ENCODE results near the gene DOP1A. TPM values are rescaled to one million over a fixed set of nuclear protein-coding genes. Genes with fewer than 3 reads are reported as not detected.
A peak's percentile ranks its signal among the peaks of the same experiment; 100 is the strongest.

Gene DOP1A
- total RNA-seq, 1 donor from 2014 or later, result 33.5 TPM

DNA sequence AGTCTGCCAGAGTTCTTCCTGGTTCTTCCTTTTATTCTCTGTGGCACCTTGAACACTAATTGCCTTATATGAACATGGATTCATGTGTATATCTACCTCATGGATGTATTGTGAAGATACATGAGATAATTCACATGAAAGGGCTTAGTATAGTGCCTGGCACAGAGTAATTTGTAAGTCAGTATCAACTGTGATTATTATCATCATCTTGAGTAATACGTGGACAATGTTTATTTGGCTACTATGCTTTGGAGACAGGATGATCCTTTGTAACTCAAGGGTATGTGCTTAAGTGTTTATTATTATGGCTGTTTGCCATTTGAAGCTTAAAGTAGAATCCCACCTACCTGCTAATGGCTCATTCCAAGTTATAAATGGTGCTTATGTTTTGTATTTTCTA lies 16.0 kb downstream of the DOP1A start:
- DNase-seq, result no peak

DNA sequence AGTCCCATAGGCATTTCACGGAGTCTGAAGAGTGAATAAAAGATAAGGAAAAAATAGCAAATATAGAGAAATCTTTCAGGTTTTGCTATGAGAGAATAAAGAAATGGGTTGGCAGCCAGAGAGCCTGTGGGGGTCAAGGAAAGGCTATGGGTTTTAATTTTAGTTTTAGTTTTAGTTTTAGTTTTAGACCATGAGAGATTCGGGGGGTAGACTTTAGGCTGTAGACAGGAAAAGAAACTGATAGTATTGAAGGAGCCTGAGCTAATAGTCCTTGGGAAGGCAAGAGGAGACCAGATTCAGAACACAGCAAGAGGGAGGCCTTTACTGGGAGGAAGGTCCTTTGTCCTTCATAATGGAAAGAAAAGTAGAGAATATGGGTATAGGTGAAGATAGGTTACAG lies 19.3 kb downstream of the DOP1A start:
- DNase-seq, result no peak

DNA sequence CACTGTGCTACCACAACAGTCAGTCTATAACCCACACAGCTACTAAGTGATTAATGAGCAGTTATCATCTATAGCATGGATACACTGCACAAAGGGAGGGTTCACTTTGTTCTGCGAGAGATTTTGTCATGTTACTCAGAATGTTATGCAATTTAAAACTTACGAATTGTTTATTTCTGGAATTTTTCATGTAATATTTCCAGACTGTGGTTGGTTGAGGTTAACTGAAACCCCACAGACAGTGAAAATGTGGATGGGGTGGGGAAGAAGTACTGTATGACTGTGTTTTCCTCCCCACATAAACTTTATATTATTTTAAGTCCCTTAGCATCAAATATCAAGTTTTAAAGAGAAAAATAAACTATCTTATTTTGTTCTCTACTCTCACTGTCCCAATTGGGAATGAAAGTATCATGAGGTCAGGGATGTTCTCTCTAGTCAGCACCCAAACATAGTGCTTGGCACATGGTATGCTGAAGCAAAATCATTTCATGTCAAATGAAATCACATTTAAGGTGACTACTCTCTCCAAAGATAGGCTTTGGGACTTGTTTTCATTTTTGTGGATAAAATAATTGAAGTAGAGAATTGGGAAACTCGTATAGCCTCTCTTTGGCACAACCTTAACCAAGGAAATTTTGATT lies 25.4 kb downstream of the DOP1A start:
- DNase-seq, result no peak

DNA sequence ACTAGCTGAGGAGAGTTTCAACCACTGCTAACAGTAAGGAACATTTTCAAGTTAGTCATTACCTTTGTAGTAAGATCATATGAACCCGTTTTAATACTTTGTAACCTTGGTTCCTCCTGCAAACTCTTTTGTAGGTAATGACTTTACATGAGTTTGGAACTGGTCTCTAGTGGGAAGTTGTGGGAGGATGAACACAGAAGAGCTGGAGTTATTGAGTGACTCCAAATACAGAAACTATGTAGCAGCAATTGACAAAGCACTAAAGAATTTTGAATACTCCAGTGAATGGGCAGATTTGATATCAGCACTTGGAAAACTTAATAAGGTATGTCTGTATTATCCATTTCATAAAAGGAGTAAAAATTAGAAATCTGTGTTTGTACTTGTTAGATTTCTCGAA lies 29.3 kb downstream of the DOP1A start:
- DNase-seq, result no peak

DNA sequence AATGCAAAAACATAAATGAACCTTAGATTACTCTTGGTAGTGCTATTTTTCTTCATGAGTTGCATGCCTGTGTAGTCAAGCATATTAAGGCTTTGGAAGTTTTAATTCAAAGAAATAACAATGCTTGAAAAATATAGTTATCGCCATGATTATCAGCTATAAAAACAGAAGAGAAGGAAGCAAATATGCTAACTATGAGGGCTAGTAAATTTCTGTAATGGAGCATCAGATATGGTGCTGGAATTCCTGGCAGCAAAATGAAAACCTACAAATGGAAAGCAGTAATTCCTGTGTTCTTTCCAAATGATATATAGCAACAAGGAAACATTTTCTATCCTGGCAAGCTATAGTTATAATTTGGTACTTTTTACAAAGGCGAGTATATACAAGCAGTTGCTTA lies 29.7 kb downstream of the DOP1A start:
- DNase-seq, result no peak

DNA sequence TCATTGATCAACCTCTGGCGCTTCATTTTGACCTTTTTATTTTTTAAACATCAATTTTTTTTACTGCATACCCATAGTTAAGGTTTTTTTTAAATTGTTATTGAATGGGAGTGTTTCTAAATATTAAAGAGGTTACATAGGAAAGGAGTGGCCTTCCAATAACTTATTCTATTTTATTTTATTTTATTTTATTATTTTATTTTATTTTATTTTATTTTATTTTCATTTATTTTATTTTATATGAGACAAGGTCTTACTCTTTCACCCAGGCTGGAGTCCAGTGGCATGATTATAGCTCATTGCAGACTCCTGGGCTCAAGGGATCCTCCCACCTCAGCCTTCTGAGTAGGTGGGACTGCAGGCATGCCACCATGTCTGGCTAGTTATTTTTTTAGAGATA lies 30.2 kb downstream of the DOP1A start:
- DNase-seq, result no peak

DNA sequence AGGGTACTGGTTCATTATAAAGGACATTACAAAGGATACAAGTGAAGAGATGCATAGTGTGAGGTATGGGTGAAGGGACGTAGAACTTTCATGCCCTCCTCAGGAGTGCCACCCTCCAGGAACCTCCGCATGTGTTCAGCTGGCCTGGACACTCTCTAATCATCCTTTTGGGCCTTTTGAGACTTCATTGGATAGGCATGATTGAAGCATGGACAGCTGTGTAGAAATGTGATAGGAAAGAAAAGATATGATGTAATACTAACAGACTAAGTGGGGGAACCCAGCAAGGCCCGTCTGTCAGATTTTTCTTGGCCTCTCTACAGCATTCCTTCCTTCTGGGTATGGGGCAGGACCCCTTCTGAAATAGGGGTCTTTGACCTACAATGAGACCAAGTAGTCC lies 31.1 kb downstream of the DOP1A start:
- no peak for DNase-seq

DNA sequence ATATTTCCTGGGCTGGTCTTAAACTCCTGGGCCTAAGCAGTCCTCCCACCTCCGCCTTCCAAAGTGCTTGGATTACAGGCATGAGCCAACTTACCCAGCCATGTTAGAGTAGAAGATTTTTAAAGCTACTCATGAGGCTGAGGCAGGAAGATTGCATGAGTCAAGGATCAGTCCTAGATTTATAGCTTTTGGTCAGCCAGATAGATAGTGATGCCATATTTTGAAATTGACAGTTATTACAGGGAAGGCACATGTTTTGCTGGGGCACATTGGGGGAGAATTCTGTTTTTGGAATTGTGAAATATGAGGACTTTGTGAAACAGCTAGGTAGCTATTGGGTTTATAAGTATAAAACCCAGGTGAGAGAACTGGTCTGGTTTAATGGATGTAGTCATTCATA lies 40.9 kb downstream of the DOP1A start:
- no peak for DNase-seq

DNA sequence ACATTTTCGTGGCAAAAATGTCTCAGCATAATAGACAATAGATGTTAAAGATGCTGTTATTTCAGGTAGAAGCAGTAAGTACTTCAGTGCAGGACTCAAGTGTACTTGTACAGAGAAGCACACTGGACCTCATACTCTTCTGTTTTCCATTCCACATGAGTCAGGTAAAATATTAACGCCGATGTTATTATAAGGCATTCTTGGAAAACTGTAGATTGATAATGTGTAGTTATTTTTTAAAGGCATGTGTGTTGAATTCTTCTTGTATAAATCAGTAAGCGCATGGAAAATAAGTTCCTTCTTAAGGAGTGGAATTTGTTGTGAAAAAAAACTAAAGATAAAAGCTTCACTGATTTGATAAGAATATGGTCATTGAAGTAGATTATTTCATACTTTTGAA lies 45.8 kb downstream of the DOP1A start:
- no peak for DNase-seq

DNA sequence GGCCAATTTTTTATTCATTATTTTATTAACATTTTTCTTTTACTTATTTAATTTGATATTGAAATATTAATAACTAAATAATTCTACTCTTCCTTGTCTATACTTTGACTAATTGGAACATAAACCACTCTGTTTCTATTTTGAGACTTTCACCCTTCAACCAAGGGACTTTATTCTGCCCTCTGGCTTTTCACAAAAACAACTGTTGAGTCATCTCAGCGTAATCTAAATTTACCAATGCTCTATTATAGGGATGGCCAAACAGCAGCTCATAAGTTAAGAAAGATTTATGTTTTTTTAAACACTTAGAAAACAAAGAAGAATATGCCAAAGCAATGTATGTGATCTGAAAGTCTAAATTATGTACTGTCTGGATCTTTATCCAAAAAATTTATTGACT lies 46.7 kb downstream of the DOP1A start:
- DNase-seq, result no peak

DNA sequence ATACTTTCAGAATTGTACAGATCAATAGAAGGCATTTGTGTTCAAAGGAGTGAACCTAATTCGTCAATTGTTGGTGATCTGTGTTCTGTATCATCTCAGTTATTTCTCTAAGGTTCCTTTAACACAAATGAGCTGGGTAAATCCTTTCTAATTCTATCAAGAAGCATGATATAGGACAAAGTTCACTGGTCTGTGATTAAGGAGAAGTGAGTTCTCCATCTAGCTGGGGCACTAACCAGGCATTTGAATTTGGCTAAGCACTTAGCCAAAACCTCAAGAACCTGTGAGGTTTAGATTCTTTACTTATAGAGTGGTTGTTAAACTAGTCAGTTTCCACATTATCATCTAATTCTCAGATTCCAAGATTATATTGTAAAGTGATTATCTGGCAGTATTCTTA lies 50.3 kb downstream of the DOP1A start:
- DNase-seq, result no peak

DNA sequence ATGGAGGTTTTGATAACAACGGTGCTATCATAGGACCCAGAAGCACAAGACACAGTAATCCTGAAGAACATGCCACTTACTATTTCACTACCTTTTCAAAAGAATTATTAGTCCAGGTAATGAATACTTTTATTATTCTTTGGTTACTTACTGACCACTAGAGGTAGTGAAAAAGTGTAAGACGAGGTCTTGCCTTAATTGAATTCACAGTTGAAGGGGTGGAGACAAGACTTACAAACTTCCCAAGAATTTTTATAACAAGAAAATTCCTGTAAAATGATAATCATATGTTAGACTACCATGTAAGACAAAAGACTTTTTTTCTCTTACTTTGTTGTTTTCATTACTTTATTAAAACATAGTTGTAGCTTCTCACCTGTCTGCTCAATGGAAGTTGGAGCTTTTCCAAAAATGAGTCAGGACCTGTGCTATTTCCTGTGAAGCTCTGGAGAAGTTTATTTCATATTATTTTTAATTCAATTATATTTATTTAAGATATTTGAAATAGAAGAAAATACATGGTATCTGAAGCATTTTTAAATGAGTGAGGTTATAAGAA lies 52.4 kb downstream of the DOP1A start:
- DNase-seq, result peak; percentile 63

DNA sequence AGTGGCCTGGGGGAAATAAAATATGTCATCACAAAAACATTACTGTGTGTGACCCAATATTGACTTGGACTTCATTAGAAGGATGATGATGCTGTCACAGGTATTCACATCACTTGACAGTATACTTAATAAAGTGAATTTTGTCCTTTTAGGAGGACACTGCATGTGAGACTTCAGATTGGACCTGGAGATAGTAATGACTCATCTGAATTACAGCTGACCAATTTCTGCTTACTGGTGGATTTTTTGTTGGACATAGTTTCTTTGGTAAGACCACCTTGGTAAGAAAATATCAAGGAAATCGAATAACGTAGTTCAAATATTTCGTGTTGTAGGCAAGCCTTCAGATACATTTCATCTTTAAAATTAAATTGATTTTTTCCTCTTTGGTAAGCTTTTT lies 57.1 kb downstream of the DOP1A start:
- no peak for DNase-seq

DNA sequence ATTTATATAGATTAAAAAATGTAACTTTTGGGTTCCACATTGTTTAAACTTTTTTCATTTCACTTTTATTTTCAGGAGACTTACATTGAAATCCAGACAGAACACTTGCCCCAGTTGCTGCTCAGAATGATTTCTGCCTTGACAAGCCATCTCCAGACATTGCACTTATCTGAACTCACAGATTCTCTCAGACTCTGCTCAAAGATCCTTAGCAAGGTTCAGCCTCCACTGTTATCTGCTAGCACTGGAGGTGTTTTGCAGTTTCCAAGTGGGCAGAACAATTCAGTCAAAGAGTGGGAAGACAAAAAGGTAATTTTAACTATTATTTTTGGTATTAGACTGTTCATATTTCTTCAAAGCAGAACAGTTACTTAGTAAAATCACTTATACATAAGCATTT lies 58.0 kb downstream of the DOP1A start:
- DNase-seq, result no peak

DNA sequence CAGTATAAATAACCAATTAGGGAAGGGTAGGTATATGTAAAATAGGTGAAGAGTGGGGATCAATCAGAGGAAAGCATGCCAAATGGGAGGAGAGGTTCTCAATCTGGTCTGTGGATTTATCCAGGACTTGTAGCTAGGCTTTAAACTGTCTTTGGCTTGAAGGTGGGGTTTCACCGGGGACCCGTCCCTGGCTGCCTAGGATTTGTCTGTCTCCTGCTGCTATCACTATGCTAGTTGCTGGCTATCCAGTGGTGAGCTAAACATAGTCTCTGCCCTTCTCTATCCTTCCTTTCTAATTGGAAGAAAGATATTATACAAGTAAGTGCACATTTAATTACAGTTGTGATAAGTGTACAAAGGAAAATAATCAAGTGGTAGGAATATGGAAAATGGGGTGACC lies 58.8 kb downstream of the DOP1A start:
- DNase-seq, result no peak

DNA sequence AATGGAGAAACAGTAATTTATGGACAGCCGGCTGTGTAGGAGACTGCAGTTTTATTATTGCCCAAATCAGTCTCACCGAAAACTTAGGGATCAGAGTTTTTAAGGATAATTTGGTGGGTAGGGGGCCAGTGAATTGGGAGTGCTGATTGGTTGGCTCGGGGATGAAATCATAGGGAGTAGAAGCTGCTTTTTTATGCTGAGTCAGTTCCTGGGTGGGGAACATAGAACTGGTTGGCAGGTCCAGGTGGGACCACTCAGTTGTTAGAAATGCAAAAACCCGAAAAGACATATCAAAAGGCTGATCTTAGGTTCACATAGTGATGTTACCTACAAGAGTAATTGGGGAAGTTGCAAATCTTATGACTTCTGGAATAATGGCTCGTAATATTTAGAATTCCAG lies 59.3 kb downstream of the DOP1A start:
- DNase-seq, result no peak

DNA sequence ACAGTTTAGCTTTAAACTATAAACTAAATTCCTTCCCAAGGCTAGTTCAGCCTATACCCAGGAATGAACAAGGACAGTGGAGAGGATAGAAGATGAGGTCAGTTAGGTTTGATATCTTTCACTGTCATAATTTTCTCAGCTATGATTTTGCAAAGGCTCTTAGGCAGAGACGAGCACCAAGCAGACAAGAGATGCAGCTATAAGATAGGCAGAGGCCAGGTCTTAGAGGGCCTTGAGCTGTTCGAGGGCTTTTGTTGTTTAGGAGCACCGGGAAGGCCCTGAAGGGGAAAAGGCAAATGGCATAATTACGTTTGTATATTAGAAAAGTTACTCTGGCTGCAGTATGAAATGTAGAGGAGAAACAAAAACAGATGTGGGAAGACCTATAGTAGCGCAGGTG lies 59.8 kb downstream of the DOP1A start:
- DNase-seq, result no peak

DNA sequence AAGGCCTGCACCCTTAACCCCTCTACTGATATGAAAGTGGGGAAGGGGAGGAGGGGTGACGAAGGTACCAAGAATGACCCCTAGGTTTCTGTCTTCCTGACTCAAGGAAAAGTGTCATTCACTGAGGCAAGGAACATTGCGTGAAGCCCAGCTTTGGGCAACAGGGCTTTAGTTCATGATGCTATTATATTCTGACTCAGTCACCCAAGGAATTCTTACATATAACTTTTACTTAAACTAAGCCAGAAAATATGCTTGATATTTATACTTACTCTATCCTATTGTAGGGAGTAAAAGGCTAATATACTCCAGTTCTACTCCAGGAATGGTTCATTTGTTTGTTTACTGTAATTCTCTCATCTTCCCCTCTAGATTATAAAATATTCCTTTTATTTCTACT lies 60.5 kb downstream of the DOP1A start:
- DNase-seq, result no peak

DNA sequence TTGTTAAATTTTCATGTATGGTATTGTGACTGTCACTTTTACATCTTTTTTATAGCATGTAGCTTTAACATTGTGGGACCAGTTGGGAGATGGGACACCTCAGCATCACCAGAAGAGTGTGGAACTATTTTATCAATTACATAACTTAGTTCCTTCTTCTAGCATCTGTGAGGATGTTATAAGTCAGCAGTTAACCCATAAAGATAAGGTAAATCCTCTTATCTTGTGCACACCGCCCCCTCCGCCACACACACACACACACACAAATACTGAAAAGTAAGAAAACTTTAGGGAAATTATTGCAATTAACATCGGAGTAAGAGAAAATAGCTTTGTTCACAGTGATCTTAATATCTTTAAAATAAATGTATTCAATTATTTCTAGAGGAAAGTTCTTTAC lies 64.7 kb downstream of the DOP1A start:
- DNase-seq, result no peak

DNA sequence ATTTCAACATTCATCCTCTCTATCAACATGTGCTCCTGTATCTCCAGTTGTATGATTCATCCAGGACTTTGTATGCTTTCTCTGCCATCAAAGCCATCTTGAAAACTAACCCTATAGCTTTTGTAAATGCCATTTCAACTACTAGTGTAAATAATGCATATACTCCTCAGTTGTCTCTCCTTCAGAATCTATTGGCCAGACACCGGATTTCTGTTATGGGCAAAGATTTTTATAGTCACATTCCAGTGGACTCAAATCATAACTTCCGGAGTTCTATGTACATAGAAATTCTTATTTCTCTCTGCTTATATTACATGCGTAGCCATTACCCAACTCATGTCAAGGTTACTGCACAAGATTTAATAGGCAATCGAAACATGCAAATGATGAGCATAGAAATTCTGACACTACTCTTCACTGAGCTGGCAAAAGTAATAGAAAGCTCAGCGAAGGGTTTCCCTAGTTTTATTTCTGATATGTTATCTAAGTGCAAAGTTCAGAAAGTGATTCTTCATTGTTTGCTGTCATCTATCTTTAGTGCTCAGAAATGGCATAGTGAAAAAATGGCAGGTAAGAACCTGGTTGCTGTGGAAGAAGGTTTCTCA lies 70.7 kb downstream of the DOP1A start:
- no peak for DNase-seq

DNA sequence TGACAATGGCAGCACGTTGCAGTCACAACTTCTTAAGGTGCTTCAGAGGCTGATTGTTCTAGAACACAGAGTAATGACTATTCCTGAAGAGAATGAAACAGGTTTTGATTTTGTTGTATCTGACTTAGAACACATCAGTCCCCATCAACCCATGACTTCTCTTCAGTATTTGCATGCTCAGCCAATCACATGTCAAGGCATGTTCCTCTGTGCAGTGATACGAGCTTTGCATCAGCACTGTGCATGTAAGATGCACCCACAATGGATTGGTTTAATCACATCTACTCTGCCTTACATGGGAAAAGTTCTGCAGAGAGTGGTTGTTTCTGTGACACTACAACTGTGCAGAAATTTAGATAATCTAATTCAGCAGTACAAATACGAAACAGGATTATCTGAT lies 71.3 kb downstream of the DOP1A start:
- no peak for DNase-seq

DNA sequence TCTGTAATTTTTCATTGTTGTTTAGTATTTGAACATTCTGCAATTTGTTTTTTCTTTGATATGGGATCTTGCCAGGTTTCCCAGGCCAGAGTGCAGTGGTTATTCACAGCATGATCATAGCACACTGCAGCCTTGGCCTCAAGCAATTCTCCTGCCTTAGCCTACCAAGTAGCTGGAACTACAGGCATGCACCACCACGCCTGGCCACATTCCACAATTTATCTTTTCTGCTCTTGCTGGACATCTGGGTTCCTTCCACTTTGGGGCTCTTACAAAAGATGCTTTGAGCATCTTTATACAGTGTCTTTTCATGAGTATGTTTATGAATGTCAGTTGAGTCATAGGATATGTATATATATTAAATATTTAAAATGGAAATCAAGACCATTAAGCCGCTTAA lies 83.6 kb downstream of the DOP1A start:
- no peak for DNase-seq

DNA sequence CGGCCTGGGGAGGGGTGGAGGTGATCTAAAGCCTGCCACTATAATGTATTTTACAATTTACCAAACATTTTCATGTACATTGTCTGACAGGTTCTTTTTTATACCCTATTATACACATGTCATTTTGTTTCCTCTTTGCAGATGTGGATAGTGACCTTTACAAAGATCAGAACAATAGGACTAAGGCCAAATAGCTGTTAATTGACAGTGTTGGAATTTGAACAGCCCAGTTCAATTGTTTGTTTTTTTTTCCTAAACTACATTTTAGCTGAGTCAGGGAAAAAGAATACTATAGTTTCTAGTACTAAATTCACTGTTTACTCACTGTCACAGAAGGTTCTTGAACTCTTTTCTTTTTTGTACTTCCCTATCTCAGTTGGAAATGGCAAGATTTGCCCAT lies 85.4 kb downstream of the DOP1A start:
- DNase-seq, result peak; percentile 60

DNA sequence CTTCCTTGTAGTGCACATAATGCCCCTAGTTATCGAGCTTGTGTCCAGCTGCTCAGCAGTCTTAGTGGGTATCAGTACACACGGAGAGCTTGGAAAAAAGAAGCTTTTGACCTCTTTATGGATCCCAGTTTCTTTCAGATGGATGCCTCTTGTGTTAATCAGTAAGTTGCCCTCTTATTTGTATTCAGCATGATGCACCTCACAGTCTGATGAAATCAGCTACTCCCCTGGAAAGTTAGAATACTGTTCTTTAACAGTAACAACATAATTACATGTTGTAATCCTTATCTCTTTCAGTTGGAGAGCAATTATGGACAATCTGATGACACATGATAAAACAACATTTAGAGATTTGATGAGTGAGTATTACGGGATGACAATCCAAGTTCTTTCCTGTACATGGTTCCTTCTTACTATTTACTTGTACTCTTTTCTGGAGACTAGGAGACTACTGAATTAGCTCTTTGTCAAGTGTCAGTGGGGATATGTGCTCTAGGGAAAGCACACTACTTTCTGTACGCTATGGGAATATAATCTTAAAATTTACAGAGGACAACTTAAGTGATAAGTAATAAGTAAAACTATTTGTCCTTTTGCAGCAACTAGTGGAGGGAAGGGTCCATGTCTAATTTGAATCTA lies 86.5 kb downstream of the DOP1A start:
- DNase-seq, result no peak

Measured in dermis blood vessel endothelial cell (primary cell).